Aorta (tissue), 5 donors: ENCODE data around the gene PSMD13. TPM values are rescaled to one million over a fixed set of nuclear protein-coding genes. Genes with fewer than 3 reads are reported as not detected.
"Not testable (repeated sequence)": the region's sequence is repeated elsewhere in the genome, so short reads cannot be mapped to it uniquely, and the experiment has no call there.

ENCODE experiments used
- ATAC-seq: fragments of 200-7000 bp; cut with Tn5 transposase; one replicate; pipeline ENCODE4 v1.9.1; 2022; ENCODE audit warnings: moderate library complexity; ENCODE audit not compliant: low FRiP score
- DNase-seq, 2 donors: peaks; one replicate each; pipeline ENCODE4 v3.0.0-alpha.2; 2020
- H3K27ac ChIP-seq, 2 donors: one replicate each; pipeline ENCODE4 v1.5.1; 2013; ENCODE audit warnings: low read length in 2 of 2, mild to moderate bottlenecking in 2 of 2, moderate library complexity in 2 of 2, control low read depth in 1 of 2, inconsistent platforms in 1 of 2, low read depth in 1 of 2
- H3K27me3 ChIP-seq, 2 donors: one replicate each; pipeline ENCODE4 v1.6.1; 2013; ENCODE audit warnings: control low read depth in 1 of 2, low read length in 1 of 2, mild to moderate bottlenecking in 1 of 2, moderate library complexity in 1 of 2; ENCODE audit not compliant: insufficient read depth in 2 of 2, control insufficient read depth in 1 of 2
- H3K36me3 ChIP-seq, 2 donors: one replicate each; pipeline ENCODE4 v1.6.1; 2013; ENCODE audit warnings: control low read depth in 1 of 2, low read length in 1 of 2, mild to moderate bottlenecking in 1 of 2; ENCODE audit not compliant: insufficient read depth in 2 of 2, control insufficient read depth in 1 of 2
- H3K4me1 ChIP-seq, 2 donors: one replicate each; pipeline ENCODE4 v1.6.1; 2013; ENCODE audit warnings: low read length in 2 of 2, control low read depth in 1 of 2, mild to moderate bottlenecking in 1 of 2, moderate library complexity in 1 of 2; ENCODE audit not compliant: insufficient read depth in 2 of 2, control insufficient read depth in 1 of 2
- H3K4me3 ChIP-seq, 2 donors: one replicate each; pipeline ENCODE4 v1.5.1; 2013; ENCODE audit warnings: low read length in 2 of 2, control low read depth in 1 of 2, mild to moderate bottlenecking in 1 of 2
- H3K9me3 ChIP-seq: one replicate; pipeline ENCODE4 v1.6.1; 2013; ENCODE audit warnings: mild to moderate bottlenecking, low read length; ENCODE audit not compliant: control insufficient read depth
- WGBS, 2 donors: extraction: QIAGEN DNeasy Blood & Tissue Kit; methylation state at CpG; one replicate each; pipeline ENCODE4 v1.1.7; 2013; 5-methylcytosine and 5-hydroxymethylcytosine counted together
- intact Hi-C, 2 donors: fragments of 100-400 bp; cut with DNase I; formaldehyde crosslinking; loops; one replicate each; pipeline versions ENCODE4 v1.14.2 to v1.15.0; 2022
- polyA plus RNA-seq, 2 donors: library from polyadenylated mRNA; stranded (reverse); fragments of 200-250 nt; gene quantifications; one replicate each; pipeline ENCODE4 v1.2.3, GENCODE V29; 2013
- total RNA-seq, 2 donors: library from RNA; stranded (reverse); fragmentation: NEBNext Ultra II Directional; extraction: Animal tissue kit (Norgen Biotek cat#: 25700); gene quantifications; one replicate each; pipeline ENCODE4 v1.2.1, GENCODE V29; 2021
- donor health status: healthy with polysubstance abuse.
- donor health status: Bipolar disorder and iron deficiency.
- donor health status: DM: no; HTN: no; CAD: no.
- donor health status: DM: no; HTN: no; CAD: no.
- donor health status: DM: yes; HTN: yes; CAD: no.

The PSMD13 gene
- total and polyA plus RNA-seq, 4 donors: 70.9 to 123 (median 78.2) TPM

- Histone ChIP-seq H3K4me1 (no peaks in the 10 kb centered on the region), H3K27ac (no peak overlapping the region), H3K4me3 (no peak overlapping the region), H3K9me3 (no peaks in the 10 kb centered on the region), H3K27me3 (no peaks in the 10 kb centered on the region), H3K36me3 (peaks cover 0 to 2% of the 10 kb centered on the region in 2 donors)
- 90% methylated on average over 17 of the region's 17 CpGs for WGBS, 2 donors
- ATAC-seq (no peak), DNase-seq (peak in 1 of 2 donors; percentile 54)
- intact Hi-C loops: no loop called here
Measured at GRCh38 chr11:212150-213100, 24.4 kb upstream of the PSMD13 start.

DNA sequence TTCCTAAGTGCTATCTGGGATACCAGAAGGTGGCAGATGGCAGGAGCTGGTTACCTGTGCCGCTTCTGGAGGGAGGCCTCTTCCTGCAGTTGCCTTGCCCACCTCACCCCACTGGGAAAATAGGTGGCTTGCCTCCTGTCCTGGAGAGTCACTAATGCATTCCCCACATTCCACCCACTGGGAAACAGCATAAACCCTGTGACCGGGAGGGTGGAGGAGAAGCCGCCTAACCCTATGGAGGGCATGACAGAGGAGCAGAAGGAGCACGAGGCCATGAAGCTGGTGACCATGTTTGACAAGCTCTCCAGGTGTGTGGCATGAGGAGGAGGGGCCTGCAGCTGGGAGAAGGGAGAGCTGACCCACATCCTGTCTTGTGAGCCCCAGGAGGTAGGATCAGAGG is 23.7 kb upstream of the PSMD13 start:
- no peaks in the 10 kb centered on the region for H3K4me1 ChIP-seq
- 77 to 82% methylated on average over 4 of the region's 4 CpGs for WGBS, 2 donors
- DNase-seq: peak in 1 of 2 donors; percentile 63
- no peaks in the 10 kb centered on the region for H3K9me3 ChIP-seq
- H3K27ac ChIP-seq: no peak overlapping the region
- no peak overlapping the region for H3K4me3 ChIP-seq
- H3K36me3 ChIP-seq: peaks cover 0 to 2% of the 10 kb centered on the region in 2 donors
- no peak for ATAC-seq
- intact Hi-C loops: no loop called here
- H3K27me3 ChIP-seq: no peaks in the 10 kb centered on the region

- H3K9me3 ChIP-seq: no peaks in the 10 kb centered on the region
- intact Hi-C loops: no loop called here
- DNase-seq (no peak), ATAC-seq (no peak)
- H3K27me3 ChIP-seq: no peaks in the 10 kb centered on the region
- WGBS, 2 donors: 79 to 80% methylated on average over 7 of the region's 7 CpGs
- peaks cover 0 to 2% of the 10 kb centered on the region in 2 donors for H3K36me3 ChIP-seq
- no peak overlapping the region for H3K27ac ChIP-seq
- no peaks in the 10 kb centered on the region for H3K4me1 ChIP-seq
- no peak overlapping the region for H3K4me3 ChIP-seq
Measured at GRCh38 chr11:214083-214482, 22.7 kb upstream of the PSMD13 start.

DNA sequence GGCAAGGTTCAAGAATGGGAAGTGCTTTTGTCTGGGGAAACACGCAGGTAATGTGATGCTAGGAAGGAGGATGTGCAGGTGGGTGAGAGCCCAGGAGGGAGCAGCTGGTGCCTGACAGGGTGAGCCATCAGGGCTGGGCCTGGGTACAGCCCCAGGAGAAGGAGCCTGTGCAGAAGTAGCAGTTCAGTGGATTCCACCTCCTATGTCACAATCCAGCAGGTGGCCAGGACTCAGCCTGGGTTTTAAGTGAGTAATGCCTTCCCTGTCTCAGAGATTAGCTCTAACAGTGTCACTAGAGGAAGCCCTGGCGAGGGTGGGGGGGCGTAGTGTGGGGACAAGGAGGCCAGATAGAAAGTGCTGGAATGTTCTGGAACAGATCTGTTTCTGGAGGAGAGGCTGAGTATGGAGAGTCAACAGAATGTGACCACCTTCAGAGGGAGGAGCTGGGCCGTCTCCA is 21.2 kb upstream of the PSMD13 start:
- no peak overlapping the region for H3K4me3 ChIP-seq
- intact Hi-C loops: no loop called here
- H3K9me3 ChIP-seq: no peaks in the 10 kb centered on the region
- WGBS, 2 donors: 70 to 77% methylated on average over 4 of the region's 4 CpGs
- H3K36me3 ChIP-seq: peaks cover 0 to 2% of the 10 kb centered on the region in 2 donors
- ATAC-seq: no peak
- no peaks in the 10 kb centered on the region for H3K4me1 ChIP-seq
- DNase-seq: no peak
- H3K27me3 ChIP-seq: no peaks in the 10 kb centered on the region
- no peak overlapping the region for H3K27ac ChIP-seq

GRCh38 chr11:216081-216974 is 20.4 kb upstream of the PSMD13 start:
- no peaks in the 10 kb centered on the region for H3K9me3 ChIP-seq
- peak overlapping the region in 1 of 2 donors; percentile 9 for H3K27ac ChIP-seq
- WGBS, 2 donors: 81 to 83% methylated on average over 11 of the region's 11 CpGs
- H3K27me3 ChIP-seq: no peaks in the 10 kb centered on the region
- no peaks in the 10 kb centered on the region for H3K4me1 ChIP-seq
- intact Hi-C loops: no loop called here
- DNase-seq (no peak), ATAC-seq (no peak)
- H3K4me3 ChIP-seq: no peak overlapping the region
- peaks cover 0 to 2% of the 10 kb centered on the region in 2 donors for H3K36me3 ChIP-seq

GRCh38 chr11:217704-218103 is 19.1 kb upstream of the PSMD13 start:
- Histone ChIP-seq H3K27me3 (no peaks in the 10 kb centered on the region), H3K4me1 (no peaks in the 10 kb centered on the region), H3K36me3 (peaks cover 0 to 2% of the 10 kb centered on the region in 2 donors), H3K9me3 (no peaks in the 10 kb centered on the region), H3K4me3 (no peak overlapping the region), H3K27ac (no peak overlapping the region)
- peak in 1 of 2 donors; percentile 28 for DNase-seq
- WGBS, 2 donors: 86 to 88% methylated on average over 3 of the region's 3 CpGs
- intact Hi-C loops: no loop called here
- ATAC-seq: no peak

DNA sequence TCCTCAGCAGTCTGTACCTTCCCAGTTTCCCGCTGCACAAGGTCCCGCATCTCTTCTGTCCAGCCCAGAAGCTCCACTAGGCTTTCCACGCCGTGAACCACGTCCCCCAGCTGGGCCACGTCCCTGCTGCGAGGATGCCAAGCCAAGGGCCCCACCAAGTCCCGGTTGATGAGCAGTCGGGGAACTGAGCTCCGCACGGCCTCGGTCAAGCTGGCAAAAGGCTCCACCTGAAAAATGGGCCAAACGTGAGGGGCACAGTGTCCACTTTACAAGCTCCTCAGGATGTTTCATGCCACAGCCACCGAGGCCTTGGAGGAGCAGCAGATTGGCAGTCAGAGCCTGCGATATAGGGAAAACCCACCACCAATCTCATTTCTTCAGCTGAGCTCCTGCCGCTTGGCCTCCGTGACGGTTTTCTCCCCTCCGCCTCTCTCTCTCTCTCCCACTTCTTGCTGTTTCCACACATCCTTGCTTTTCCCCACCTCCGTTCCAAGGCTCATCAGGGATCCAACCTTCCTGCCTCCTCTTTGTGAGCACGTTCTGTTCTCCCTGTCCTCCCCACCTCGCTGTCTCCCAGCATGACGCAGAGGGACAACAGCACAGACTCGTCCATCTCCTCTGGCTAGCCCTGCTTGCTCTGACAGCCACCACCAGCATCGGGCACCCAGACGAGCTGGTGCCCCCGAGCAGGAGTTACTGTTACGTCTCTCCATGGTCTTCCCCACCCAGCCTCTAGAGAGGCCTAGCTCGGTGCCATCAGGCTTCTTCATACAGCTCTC is 17.8 kb upstream of the PSMD13 start:
- H3K4me1 ChIP-seq: no peaks in the 10 kb centered on the region
- no peak overlapping the region for H3K4me3 ChIP-seq
- ATAC-seq (no peak), DNase-seq (peak in 1 of 2 donors; percentile 69)
- no peak overlapping the region for H3K27ac ChIP-seq
- H3K27me3 ChIP-seq: no peaks in the 10 kb centered on the region
- WGBS, 2 donors: 86 to 90% methylated on average over 29 of the region's 29 CpGs
- peaks cover 0 to 2% of the 10 kb centered on the region in 2 donors for H3K36me3 ChIP-seq
- intact Hi-C loops: no loop called here
- H3K9me3 ChIP-seq: no peaks in the 10 kb centered on the region

DNA sequence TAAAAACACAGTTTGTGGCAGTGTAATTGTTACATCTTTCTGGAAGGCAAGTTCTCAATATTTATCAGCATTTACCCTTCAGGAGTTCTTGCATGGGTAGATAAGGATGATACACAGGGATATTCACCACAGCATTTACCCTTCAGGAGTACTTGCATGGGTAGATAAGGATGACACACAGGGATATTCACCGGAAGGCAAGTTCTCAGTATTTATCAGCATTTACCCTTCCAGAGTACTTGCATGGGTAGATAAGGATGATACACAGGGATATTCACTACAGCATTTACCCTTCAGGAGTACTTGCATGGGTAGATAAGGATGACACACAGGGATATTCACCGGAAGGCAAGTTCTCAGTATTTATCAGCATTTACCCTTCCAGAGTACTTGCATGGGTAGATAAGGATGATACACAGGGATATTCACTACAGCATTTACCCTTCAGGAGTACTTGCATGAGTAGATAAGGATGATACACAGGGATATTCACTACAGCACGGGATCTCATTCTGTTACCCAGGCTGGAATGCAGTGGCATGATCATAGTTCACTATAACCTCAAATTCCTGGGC is 16.0 kb upstream of the PSMD13 start:
- H3K9me3 ChIP-seq, H3K4me1 ChIP-seq, H3K36me3 ChIP-seq, H3K4me3 ChIP-seq, H3K27me3 ChIP-seq, H3K27ac ChIP-seq, DNase-seq, intact Hi-C loops, ATAC-seq: not testable (repeated sequence)
- 97 to 98% methylated on average over 3 of the region's 3 CpGs for WGBS, 2 donors
